Hematopoietic multipotent progenitor cell treated with erythropoietin and hydrocortisone succinate and interleukin-3 and kit ligand, for 15 days (in vitro differentiated cells): ENCODE data around the gene OR51M1.

Experiments
- DNase-seq: peaks from one replicate; pipeline ENCODE4 v3.0.0-alpha.2; 2015; ENCODE audit warnings: low spot score

Gene OR51M1

GRCh38 chr11:5390210-5390609 lies 6.6 kb downstream of the OR51M1 start:
- no peak for DNase-seq

DNA sequence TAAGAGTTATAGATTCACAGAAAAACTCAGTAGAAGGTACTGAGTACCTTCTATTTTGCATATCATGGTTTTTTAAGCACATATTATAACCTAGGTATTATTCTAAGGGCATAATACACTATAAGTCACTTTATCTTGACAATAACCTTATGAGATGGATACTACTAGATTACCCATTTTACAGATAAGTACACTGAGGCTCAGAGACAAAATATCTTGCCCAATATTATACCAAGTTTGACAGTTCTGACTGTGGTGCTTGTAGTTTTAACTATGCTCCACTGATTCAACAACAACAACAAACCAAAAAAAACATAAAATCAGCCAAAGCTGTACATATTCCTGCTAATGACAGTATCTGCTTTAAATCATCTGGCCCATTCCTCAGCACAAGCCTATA lies 10.5 kb downstream of the OR51M1 start:
- DNase-seq = no peak

- DNase-seq = no peak
These were observed 15.3 kb downstream of the OR51M1 start for GRCh38 chr11:5398936-5399335.

- no peak for DNase-seq
These were observed 21.6 kb downstream of the OR51M1 start for GRCh38 chr11:5405173-5405572.

- no peak for DNase-seq
These were observed 37.4 kb downstream of the OR51M1 start for GRCh38 chr11:5420993-5421392.

DNA sequence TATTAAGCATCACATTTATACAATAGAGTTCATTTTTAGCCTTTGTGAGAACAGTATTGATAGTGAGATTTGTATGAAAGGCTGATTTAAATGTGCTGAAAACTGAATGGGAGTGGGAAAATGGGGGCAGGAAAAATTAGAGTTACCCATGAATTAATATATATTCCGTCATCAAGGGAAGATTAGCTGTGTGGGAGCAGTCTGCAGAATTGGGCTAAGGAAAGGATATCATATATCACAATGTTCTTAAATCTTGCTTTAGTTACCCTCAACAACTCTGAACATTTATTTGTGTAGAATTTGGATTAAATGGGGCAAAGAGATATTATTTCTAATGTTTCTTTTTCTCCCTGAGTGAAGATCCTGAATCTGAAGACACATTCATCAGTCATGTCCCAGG lies 38.2 kb downstream of the OR51M1 start, which contains the start of gene OR51Q1:
OR51Q1 (plus strand) TSS at position 301 of the 400 bp plus-strand sequence; CDS start at position 391, 90 bp downstream.
- no peak for DNase-seq

DNA sequence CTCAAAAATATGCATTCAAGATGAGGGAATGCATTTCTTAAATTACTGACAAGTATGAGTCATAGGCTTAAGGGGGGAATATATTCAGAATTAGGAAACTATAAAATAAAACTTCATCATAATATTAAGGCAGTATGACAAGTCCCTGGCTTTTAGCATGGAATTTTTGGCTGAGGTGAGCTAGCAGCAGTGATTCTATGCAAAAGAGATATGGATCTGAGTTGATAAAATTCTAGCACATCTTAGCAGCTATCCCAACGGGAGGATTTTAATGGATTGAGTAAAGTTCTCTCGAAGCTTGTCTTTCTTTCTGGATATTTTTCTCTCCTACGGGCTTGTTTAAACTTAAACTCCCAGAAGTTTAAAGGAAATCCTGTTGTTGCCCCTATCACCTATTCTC lies 39.5 kb downstream of the OR51M1 start:
- DNase-seq = no peak

- DNase-seq = no peak
These were observed 57.8 kb downstream of the OR51M1 start, which contains the start of gene OR51I1 for GRCh38 chr11:5441414-5441813. Gene OR51I1, minus strand, starts transcription at chr11:5441514. Its CDS starts 0 bp downstream, at chr11:5441514.
